ENCODE measurements around the gene OGFOD3. TPM values are rescaled to one million over a fixed set of nuclear protein-coding genes. Genes with fewer than 3 reads are reported as not detected.

The OGFOD3 gene
- total RNA-seq, 1 donor from 2014 or later: 34.7 TPM

Other genes starting within 250 kb of the OGFOD3 start
- gene CCDC57, start 205.7 kb downstream of the OGFOD3 start, total RNA-seq: 59.5 and 60.8 TPM in 2 replicates
- 111 and 115 TPM in 2 replicates for gene SLC16A3, start 189.5 kb downstream of the OGFOD3 start, total RNA-seq
- gene CSNK1D, start 144.9 kb downstream of the OGFOD3 start, total RNA-seq: 154 and 161 TPM in 2 replicates
- gene CD7, start 101.0 kb downstream of the OGFOD3 start, total RNA-seq: 454 and 455 TPM in 2 replicates
- gene SECTM1, start 84.8 kb downstream of the OGFOD3 start, total RNA-seq: 3.3 and 4.2 TPM in 2 replicates
- 0.10 TPM in 1 of 2 replicates, not detected in the other for gene TEX19, start 59.3 kb downstream of the OGFOD3 start, total RNA-seq
- 0.20 TPM in 1 of 2 replicates, not detected in the other for gene UTS2R, start 46.8 kb downstream of the OGFOD3 start, total RNA-seq
- gene HEXD, start 239 bp downstream of the OGFOD3 start, total RNA-seq: 30.5 and 33.0 TPM in 2 replicates
- 253 and 257 TPM in 2 replicates for gene CYBC1, start 32.2 kb upstream of the OGFOD3 start, total RNA-seq
- gene NARF, start 40.2 kb upstream of the OGFOD3 start, total RNA-seq: 99.0 and 103 TPM in 2 replicates
- gene FOXK2, start 101.1 kb upstream of the OGFOD3 start, total RNA-seq: 97.7 and 98.1 TPM in 2 replicates
- gene WDR45B, start 229.9 kb upstream of the OGFOD3 start, total RNA-seq: 55.1 and 56.7 TPM in 2 replicates